HG03460 (cell line): ENCODE results near the gene SOAT2.
"Not testable (repeated sequence)": the region's sequence is repeated elsewhere in the genome, so short reads cannot be mapped to it uniquely, and the experiment has no call there.

ENCODE experiments used
- ATAC-seq: cut with Tn5 transposase; IDR thresholded peaks from one replicate; pipeline ENCODE4 v1.9.1; 2021; ENCODE audit not compliant: unreplicated experiment

SOAT2 gene

DNA sequence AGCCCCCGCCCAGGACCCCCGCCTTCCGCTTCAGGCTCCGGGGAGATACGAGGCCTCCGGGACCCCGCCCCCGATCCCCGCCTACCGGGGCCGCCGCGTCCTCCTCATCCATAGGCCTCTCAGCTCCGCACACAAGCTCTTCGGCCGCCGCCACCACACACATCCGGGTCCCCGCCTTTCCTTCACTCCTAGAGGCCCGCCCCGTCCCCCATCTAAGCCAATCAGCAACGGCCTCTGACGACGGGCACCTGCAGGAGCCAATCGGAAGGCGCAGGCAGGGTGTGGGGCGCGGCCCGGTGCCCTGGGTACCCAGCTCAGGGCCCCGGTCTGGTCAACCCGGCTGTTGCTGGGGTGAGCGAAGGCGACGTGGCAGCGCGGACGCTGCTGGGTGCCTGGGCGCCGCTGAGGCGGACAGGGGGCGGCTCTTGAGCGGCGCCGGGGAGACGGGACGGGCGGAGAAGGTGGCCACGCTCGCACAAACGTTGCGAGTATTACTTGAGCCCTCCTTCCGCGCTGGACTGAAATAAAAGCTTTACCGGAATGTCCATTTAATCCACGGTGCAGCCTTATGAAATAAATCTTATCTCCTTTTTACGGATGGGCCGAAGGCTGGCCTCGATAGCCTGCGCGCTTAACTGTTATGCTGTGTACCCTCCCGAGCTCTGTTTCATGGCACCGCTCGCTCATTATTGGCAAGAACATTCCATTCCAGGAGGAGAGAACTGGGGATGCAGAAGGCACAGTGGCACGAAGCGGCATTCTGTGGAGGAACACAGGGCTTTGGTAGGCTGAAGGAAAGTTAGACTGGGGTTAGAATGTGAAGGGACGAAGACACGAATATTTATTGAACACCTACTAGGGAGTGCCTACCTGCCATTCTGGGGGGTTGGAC lies 23.8 kb upstream of the SOAT2 start, which contains the start of gene SPRYD3:
Gene SPRYD3 (minus strand): TSS at position 165 of the 892 bp plus-strand sequence. CDS start 57 bp downstream, at position 108.
- ATAC-seq: peak; percentile 98

DNA sequence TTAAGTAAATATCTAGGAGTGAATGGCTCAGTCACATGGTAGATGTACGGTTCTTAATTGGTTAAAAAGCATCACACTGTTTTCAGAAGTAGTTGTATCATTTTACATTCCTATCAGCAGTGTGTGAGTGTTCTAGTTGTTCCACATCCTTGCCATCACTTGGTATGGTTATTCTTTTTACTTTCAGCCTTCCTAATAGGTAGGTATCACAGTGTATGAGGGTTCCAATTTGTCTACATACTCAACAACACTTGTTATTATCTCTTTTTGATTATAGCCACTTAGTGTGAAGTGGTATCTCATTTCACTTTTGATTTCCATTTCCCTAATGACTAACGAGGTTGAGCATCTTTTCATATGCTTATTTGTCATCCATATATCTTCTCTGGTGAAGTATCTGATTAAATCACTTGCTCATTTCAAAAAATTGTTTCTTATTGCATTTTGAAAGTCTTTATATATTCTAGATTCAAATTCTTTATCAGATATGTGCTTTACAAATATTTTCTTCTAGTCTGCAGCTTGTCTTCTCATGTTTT lies 20.6 kb upstream of the SOAT2 start:
- no peak for ATAC-seq

DNA sequence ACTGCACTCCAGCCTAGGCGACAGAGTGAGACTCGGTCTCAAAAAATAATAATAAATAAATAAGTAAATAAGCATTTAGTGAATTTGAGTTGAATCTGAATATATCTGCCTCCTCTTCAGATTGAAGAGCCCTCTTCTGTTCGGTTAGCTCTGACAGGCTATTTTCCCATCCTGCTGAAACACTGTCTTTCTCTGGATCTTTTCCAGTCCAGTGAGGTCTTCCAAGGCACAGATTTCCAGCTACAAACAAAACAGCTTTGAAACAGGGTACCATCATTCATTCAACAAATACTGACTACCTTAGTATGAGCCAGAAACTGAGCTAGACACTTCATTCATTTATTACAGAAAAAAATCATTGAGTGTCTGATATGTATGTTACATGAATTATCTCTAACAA lies 16.9 kb upstream of the SOAT2 start:
- no peak for ATAC-seq

DNA sequence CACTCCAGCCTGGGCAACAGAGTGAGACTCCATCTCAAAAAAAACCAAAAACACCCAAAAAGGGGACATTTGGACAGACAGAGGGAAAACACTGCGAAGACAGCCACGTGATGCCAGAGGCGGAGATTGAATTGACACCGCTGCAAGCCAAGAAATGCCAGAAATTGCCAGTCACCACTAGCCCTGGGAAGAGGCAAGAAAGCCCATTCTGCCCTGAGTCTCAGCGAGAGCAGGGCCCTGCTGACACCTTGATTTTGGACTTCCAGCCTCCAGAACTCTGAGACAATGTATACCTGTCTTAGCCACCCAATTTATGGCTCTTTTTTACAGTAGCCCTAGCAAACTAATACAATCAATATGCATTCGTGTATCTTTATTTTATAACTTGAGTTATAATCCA lies 13.2 kb upstream of the SOAT2 start:
- no peak for ATAC-seq

DNA sequence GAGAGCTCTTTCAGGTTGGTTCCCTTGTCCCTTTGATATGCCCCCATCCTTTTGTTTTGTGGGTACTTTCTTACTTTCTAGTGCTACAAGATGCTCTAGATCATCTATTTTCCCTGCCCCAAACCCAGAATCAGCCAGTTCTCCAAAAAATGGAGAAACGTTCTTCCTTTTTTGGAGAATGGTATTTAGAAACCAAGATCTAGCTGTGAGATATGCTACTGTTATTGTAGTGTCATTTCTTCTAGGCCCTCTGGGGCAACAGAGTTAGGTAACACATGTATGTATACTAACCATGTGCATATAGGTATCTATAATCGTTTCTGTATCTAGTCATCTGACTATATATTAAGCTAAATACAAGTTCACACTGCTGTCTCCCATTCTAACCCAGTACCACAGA lies 12.7 kb upstream of the SOAT2 start:
- no peak for ATAC-seq

DNA sequence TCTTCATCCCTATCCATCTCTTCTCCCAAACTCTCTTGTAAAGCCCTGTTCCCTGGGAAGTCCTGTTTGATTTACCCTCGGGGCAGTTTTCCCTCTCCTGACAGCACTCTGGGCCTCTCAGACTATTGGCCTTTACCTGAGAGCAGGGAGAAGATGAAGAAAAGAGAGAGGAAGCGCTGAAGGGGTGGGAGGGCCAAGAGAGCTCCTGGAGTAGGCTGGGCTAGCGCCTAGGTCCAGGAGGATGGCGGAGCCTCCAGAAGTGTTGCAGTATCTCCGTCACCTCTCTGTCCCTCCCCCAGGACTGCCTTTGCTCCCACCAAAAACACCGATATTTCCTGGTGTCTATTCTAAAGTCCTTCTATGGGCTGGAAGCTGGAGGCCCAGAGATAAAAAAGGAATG lies 11.5 kb upstream of the SOAT2 start:
- no peak for ATAC-seq

DNA sequence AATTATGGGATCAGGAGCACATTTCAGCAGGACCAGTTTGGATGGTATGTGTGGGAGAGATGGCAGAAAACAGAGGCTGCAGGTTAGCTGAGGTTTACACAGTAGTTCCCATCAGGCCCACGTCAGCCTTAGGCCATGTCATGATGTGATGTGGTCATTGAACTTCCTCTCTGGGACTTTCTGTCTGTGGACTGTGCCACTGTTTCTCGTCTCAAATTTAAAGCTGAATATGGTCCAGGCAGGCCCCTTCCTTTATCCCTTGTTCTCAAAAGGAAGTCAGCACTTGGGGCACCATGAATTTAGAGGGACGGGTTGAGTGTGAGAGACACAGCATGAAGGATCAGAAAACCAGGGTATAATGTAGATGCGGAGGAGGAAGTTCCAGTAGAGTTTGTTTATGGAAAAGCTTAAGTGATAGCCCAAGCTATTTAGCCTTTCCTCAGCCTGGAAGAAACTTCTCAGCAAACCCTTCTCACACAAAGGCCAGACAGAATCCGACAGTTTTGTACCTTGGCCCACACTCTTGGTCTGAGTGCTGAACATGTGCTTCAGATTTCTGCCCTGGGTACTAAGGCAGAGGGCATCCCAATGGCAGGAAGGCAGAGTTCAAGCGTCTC lies 9.4 kb upstream of the SOAT2 start:
- no peak for ATAC-seq

DNA sequence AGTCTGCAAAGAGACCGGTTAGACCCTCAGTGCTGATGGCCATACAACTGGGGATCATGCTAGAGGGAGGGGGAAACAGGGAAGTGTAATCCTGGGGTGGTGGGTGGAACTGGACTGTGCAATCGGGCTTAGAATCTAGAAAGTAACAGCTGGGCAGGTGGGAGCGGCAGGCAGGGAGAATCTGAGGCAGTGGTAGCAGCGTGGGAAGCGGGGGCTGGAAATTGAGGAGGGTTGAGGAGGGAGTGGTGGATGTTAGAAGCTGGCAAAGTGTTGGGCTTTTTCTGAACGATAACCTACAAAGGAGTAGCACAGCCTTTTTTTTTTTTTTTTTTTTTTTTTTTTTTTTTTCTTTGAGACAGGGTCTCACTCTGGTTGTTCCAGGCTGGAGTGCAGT lies 8.9 kb upstream of the SOAT2 start:
- no peak for ATAC-seq

DNA sequence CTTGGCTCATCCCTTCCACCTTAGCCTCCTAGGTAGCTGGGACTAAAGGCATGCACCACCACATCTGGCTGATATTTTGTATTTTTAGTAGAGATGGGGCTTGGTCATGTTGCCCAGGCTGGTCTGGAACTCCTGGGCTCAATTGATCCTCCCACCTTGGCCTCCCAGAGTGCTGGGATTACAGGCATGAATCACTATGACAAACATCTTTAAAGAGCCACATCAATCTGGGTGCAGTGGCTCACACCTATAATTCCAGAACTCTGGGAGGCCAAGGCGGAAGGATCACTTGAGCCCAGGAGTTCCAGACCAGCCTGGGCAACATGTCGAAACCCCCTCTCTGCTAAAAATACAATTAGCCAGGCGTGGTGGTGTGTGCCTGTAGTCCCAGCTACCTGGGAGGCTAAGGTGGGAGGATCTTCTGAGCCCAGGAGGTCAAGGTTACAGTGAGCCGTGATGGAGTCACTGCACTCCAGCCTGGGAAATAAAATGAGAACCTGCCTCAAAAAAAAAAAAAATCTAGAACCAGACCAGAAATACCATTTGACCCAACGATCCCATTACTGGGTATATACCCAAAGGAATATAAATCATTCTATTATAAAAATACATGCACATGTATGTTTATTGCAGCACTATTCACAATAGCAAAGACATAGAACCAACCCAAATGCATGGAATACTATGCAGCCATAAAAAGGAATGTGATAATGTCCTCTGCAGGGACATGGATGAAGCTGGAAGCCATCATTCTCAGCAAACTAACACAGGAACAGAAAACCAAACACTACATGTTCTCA lies 8.3 kb upstream of the SOAT2 start:
- ATAC-seq: not testable (repeated sequence)

DNA sequence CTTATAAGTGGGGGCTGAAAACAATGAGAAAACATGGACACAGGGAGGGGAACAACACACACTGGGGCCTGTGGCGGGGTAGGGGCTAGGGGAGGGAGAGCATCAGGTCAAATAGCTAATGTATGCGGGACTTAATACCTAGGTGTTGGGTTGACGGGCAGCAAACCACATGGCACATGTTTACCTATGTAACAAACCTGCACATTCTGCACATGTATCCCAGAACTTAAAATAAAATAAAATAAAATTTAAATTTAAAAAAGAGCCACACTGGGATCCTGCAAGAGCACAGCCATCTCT lies 7.7 kb upstream of the SOAT2 start:
- not testable (repeated sequence) for ATAC-seq

DNA sequence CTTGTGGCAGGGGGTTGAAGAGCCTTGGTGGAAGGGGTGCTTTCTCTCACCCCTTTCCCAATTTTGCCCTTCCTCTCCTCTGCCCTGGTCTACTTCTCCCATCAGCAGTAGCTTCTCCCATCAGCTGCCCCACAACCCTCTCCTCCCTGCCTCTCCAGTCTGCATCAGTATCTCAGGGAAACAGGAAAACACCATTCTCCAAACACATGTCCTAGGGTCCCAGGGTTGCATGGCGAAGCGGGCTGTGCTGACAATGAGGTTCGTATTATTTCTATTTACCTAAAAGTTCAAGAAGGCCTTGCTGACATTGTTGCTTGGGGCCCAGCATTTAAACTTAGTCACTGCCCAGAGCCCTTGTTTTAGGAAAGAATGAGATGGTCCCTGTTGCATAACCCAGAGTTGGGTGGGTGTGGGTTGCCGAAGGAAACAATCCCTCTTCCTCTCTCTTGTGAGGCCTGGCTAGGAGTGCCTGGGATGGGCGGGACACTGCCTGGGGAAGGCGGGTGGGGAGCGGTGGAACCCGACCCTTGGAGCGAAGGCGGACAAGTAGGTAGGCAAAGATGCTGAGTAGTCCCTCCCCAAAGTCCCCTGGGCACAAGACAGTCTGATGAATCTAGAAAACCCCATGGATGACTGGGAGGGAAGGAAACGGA lies 7.1 kb upstream of the SOAT2 start:
- ATAC-seq: no peak

DNA sequence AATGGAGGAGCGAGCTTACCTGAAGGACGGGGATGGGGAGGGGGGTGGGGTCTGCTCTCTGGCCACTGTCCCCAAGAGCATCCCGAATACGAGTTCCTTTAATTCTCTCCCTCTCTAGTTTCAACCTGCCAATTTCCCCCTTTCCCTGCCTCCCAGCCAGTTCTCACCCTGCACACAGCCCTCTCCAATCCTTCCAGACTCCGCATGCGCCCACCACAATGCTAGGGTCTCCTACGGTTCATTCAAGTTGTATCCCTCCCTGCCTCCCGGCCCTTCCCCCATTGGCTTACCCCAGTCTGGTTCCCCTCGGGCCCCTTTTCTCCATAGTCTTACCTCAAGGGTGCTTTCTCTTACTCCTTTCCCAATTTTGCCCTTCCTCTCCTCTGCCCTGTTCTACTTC lies 6.5 kb upstream of the SOAT2 start:
- no peak for ATAC-seq

DNA sequence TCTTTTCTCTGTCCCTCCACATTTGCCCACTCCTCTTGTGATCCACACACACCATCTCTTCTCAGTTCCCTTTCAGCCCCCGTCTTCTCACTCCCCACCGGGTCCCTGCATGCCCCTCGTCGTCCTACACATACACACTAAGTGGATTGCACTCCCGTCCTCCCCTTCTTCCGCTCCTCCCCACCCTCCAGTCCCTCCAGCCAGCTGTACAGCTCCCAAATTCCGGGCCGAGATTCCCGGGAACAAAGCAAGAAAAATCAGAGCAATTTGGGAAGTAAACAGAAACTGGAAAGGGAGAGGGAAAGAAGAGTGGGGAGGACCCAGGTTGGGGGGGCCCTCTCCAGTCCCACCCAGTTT lies 6.1 kb upstream of the SOAT2 start:
- no peak for ATAC-seq

DNA sequence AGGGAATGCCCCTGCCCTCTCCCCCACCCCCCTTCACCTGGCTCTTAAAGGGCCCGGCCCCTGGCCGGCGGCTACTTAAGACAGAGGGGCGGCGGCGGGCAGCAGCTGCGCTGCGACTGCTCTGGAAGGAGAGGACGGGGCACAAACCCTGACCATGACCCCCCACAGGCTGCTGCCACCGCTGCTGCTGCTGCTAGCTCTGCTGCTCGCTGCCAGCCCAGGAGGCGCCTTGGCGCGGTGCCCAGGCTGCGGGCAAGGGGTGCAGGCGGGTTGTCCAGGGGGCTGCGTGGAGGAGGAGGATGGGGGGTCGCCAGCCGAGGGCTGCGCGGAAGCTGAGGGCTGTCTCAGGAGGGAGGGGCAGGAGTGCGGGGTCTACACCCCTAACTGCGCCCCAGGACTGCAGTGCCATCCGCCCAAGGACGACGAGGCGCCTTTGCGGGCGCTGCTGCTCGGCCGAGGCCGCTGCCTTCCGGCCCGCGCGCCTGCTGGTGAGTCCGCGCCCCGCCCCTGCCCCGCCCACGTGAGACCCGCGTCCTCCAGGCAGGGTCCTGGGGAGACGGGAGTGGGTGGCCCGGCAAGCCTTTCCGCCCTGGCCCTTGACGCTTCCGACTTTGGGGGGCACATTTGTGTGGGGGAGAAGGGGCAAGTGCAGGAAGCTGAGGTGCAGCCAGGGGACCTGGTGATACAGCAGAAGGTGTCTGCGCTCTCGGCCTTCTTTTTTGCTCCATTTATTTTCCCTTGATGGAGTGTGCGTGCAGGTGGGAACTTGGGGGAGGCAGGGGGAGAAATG lies 5.5 kb upstream of the SOAT2 start, which contains the start of gene IGFBP6:
Gene IGFBP6 (plus strand): TSS at position 104 of the 790 bp plus-strand sequence. CDS start 51 bp downstream, at position 155.
- no peak for ATAC-seq

DNA sequence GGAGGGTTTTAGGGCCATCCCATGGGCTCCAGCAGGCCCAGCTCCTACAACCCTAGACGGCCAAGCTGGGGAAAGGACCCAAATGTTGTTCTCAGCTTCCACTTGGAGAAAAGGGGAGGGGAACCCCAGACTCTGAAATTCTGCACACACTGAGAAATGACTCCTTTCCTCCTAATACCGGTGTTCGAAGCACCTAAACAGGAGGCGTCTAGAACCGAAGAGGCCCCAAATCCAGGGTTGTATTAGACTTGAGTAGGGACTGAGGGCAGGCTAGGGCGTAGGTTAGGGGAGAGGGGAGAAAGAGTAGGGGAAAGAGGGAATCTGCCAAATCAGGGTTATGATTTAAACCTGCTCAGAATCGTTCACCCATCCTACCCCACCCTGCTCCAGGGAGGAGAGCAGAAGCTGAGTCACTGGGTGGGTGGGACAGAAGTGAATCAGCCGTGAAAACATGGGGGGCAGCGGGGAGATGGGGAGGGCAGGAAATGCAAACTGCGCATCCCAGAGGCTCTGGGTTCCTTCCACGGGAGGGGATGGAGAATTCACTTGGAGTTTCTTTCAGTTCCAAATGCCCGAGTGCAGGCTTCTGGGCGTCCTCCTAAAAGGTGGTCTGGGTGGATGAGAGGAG lies 4.8 kb upstream of the SOAT2 start:
- no peak for ATAC-seq

DNA sequence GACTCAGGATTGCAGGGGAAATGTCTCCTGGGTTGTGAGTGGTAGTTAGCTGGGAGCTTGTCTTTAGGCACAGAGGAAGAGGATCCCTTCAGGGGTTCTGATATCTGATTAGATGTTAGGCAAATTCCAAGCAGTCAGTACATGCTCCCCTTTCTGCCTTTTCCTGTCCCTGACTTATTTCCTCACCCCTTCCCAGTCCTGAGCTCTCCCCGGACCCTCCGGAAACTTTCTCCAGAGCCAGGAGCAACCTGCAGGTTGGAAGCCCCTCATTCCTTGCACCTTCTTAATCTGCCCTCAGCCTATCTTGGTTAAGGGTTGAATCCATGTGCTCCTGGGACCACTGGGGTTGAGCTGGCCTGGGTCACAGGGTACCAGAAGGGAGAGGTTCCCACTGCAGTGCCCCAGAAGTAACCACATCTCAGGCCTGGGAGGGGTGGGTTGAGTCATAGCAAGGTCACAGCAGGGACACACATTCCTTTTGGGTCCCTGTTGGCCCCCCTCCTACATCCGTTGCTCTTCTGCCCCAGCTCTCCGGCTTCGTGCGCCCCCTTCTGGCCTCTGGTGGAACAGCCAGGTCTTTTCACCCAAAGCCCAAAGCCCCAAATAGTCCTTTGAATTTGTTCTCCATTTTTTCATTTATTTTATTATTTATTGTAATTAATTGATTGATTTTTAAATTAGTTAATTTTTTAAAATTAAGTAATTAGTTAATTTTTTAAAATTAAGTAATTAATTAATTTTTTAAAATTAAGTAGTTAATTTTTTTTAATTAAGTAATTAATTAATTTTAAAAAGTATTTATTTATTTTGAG lies 4.0 kb upstream of the SOAT2 start:
- no peak for ATAC-seq

DNA sequence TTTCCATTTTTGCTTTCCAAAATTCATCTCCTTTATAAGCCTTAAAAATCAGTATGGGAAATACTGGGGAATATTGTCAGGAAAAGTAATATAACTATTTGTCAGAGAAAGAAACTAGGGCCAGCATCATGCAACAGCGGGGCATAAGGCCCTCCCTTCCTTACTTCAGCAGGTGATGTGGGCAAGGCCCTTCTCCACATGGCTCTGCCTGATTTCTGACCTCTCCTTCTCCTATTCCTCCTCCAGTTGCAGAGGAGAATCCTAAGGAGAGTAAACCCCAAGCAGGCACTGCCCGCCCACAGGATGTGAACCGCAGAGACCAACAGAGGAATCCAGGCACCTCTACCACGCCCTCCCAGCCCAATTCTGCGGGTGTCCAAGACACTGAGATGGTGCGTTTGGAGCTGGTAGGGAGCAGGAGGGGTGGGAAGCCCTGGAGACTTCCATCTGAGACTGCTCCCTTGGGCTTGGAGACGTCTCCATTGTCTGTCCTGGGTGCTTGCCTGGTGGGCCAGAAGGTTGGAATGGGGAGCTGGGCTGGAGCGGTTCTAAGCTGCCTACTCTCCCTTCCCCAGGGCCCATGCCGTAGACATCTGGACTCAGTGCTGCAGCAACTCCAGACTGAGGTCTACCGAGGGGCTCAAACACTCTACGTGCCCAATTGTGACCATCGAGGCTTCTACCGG lies 2.7 kb upstream of the SOAT2 start:
- no peak for ATAC-seq

DNA sequence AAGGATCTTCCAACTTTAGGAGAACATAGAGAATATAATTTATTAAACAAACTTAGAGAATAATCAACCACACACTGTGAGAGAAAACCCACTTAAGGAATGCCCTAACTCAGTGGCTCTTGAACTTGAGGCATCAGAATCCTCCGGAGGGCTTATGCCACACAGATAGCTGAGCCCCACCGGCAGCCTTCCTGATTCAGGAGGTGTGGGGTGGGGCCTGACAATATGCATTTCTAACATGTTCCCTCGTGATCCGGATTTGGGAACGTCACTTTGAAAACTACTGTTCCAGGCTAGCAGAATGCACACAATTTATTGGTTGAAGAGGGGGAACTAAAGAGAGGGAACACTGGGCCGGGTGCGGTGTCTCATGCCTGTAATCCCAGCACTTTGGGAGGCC lies 2.0 kb upstream of the SOAT2 start:
- no peak for ATAC-seq
